Heart left ventricle (tissue), 16 donors: ENCODE measurements around the gene PPP1R14B. TPM values are rescaled to one million over a fixed set of nuclear protein-coding genes. Genes with fewer than 3 reads are reported as not detected.

Source experiments
- ATAC-seq, 4 donors: fragments of 200-7000 bp; cut with Tn5 transposase; one replicate each; pipeline ENCODE4 v1.9.1; 2020 to 2022; ENCODE audit warnings: moderate library complexity in 4 of 4, mild to moderate bottlenecking in 3 of 4, moderate number of reproducible peaks in 1 of 4
- DNase-seq, 5 donors: peaks; one replicate each; pipeline ENCODE4 v3.0.0-alpha.2; 2020
- H3K27ac ChIP-seq, 12 donors: fragments of 200-600 bp; sonication (generic) in 4 of 12; one replicate each; pipeline versions ENCODE4 v1.5.0 to v1.8.0; 2016 to 2022; ENCODE audit warnings: mild to moderate bottlenecking in 2 of 12
- H3K27me3 ChIP-seq, 9 donors: fragments of 200-600 bp; sonication (generic) in 2 of 9; one replicate each; pipeline versions ENCODE4 v1.5.1 to v1.8.0; 2016 to 2022; ENCODE audit warnings: mild to moderate bottlenecking in 3 of 9
- H3K36me3 ChIP-seq, 9 donors: fragments of 200-600 bp; sonication (generic) in 2 of 9; one replicate each; pipeline versions ENCODE4 v1.5.0 to v1.8.0; 2018 to 2022; ENCODE audit warnings: mild to moderate bottlenecking in 2 of 9
- H3K4me1 ChIP-seq, 12 donors: fragments of 200-600 bp; sonication (generic) in 4 of 12; one replicate each; pipeline versions ENCODE4 v1.5.0 to v1.8.0; 2016 to 2022; ENCODE audit warnings: mild to moderate bottlenecking in 3 of 12
- H3K4me3 ChIP-seq, 12 donors: fragments of 200-600 bp; sonication (generic) in 4 of 12; one replicate each; pipeline versions ENCODE4 v1.5.0 to v1.8.0; 2017 to 2022; ENCODE audit warnings: mild to moderate bottlenecking in 9 of 12, moderate library complexity in 4 of 12
- H3K9me3 ChIP-seq, 12 donors: fragments of 200-600 bp; sonication (generic) in 4 of 12; one replicate each; pipeline versions ENCODE4 v1.5.0 to v1.8.0; 2016 to 2022; ENCODE audit warnings: mild to moderate bottlenecking in 1 of 12
- POLR2A ChIP-seq, 2 donors: fragments of 450-650 bp; IDR thresholded peaks; one replicate each; pipeline ENCODE4 v1.6.1; 2017; ENCODE audit warnings: antibody characterized with exemption in 2 of 2, mild to moderate bottlenecking in 2 of 2, moderate library complexity in 2 of 2
- WGBS, 4 donors: extraction: QIAGEN DNeasy Blood & Tissue Kit in 2 of 4; methylation state at CpG; one replicate each; pipeline versions ENCODE4 v1.1.5 to v1.1.7; 2013 to 2018; 5-methylcytosine and 5-hydroxymethylcytosine counted together
- intact Hi-C, 10 donors: fragments of 100-400 bp; cut with DNase I; formaldehyde crosslinking; loops; one replicate each; pipeline versions ENCODE4 v1.11.1 to v1.14.2; 2022
- polyA plus RNA-seq, 2 donors: library from polyadenylated mRNA; stranded (reverse); fragments of 200-250 nt; gene quantifications; one replicate each; pipeline ENCODE4 v1.2.3, GENCODE V29; 2013
- total RNA-seq, 9 donors: library from RNA; depleted of rRNA in 2 of 9; stranded (reverse); fragments of >200 nt in 2 of 9; fragmentation: NEBNext Ultra II Directional in 3 of 9; extraction: Animal tissue kit (Norgen Biotek cat#: 25700) in 3 of 9; gene quantifications; one replicate each; pipeline versions ENCODE4 v1.1.0 to v1.2.4, GENCODE V29; 2016 to 2023
- TF ChIP-seq, protein P1 (sequence below), 12 donors: fragments of 200-600 bp; sonication (generic) in 4 of 12; IDR thresholded peaks; one replicate each; pipeline versions ENCODE4 v1.5.0 to v1.8.0; 2018 to 2022; ENCODE audit warnings: antibody characterized with exemption in 12 of 12, mild to moderate bottlenecking in 5 of 12
- donor health status: ischemic (EF 13 %, LVEDD 7.1; RV severe dilation, severe dysfunction).
- donor health status: healthy with polysubstance abuse.
- donor health status: DM: no; HTN: yes; CAD: no.
- donor health status: DM: no; HTN: no; CAD: no.
- donor health status: ischemic (EF 25% LVEDD 6.9; RV normal size, moderate dysfunction).
- donor health status: ischemic (EF 25% LVEDD 5.7; RV mildly dilated, moderate dysfunction).
- donor health status: healthy.
- donor health status: DM: yes; HTN: yes; CAD: no.
- donor health status: ischemic (EF 35%, LVEDD 5.7; RV mildly dilated, moderate dysfunction).
- donor health status: nonischemic (EF 11% LVEDD 7.7; RV severe dilation, severe dysfunction).
- donor health status: DM: yes; HTN: yes; CAD: no.
- donor health status: PGD.
- donor health status: ischemic (EF 29% LVEDD 5.4; RV normal size, mild dysfunction).
- donor health status: nonischemic (EF 23%, LVEDD 6.1; RV moderate dilation, normal function).

The PPP1R14B gene
- total and polyA plus RNA-seq, 11 donors, result 69.6 to 244 (median 108) TPM

GRCh38 chr11:64284048-64284961 is 37.6 kb upstream of the PPP1R14B start, which contains the start of gene BAD:
BAD (minus strand) TSS chr11:64284665; CDS start chr11:64284368, 297 bp downstream.
- DNase-seq (peak; percentile 96 to 97 (median 96)), ATAC-seq (peak; percentile 92 to 97 (median 93))
- Histone ChIP-seq H3K36me3 (peaks cover 0 to 19% (median 2%) of the 10 kb centered on the region in 9 donors), H3K27me3 (no peaks in the 10 kb centered on the region), H3K4me1 (peaks cover 4 to 47% (median 24%) of the 10 kb centered on the region in 12 donors), H3K4me3 (peak within 1 kb of the TSS; percentile 40 to 96 (median 78)), H3K27ac (peak within 1 kb of the TSS; percentile 94 to 99 (median 98)), H3K9me3 (no peaks in the 10 kb centered on the region)
- intact Hi-C loops, result loop anchor here in 1 of 10 donors (1.0 kb wide), 1 partner anchor 43 kb away; the partner anchor contains the start of gene FKBP2
- TF ChIP-seq POLR2A (IDR thresholded peaks at IDR 0.05), result peak in 1 of 2 donors; percentile 72
- TF ChIP-seq, protein P1, sequence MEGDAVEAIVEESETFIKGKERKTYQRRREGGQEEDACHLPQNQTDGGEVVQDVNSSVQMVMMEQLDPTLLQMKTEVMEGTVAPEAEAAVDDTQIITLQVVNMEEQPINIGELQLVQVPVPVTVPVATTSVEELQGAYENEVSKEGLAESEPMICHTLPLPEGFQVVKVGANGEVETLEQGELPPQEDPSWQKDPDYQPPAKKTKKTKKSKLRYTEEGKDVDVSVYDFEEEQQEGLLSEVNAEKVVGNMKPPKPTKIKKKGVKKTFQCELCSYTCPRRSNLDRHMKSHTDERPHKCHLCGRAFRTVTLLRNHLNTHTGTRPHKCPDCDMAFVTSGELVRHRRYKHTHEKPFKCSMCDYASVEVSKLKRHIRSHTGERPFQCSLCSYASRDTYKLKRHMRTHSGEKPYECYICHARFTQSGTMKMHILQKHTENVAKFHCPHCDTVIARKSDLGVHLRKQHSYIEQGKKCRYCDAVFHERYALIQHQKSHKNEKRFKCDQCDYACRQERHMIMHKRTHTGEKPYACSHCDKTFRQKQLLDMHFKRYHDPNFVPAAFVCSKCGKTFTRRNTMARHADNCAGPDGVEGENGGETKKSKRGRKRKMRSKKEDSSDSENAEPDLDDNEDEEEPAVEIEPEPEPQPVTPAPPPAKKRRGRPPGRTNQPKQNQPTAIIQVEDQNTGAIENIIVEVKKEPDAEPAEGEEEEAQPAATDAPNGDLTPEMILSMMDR (IDR thresholded peaks at IDR 0.05), result no peak
- 3 to 9% (median 4%) methylated on average over 10 to 44 of the region's 44 CpGs for WGBS, 4 donors

- ATAC-seq (no peak), DNase-seq (no peak)
- Histone ChIP-seq H3K9me3 (no peaks in the 10 kb centered on the region), H3K27ac (peak overlapping the region in 3 of 12 donors; percentile 32 to 99 (median 99)), H3K4me1 (peaks cover 4 to 47% (median 24%) of the 10 kb centered on the region in 12 donors), H3K27me3 (no peaks in the 10 kb centered on the region), H3K36me3 (peaks cover 0 to 31% (median 12%) of the 10 kb centered on the region in 9 donors), H3K4me3 (peak overlapping the region in 5 of 12 donors; percentile 73 to 96 (median 80))
- WGBS, 4 donors, result 92 to 97% (median 95%) methylated on average over 3 of the region's 3 CpGs
- TF ChIP-seq, protein P1 (IDR thresholded peaks at IDR 0.05), result no peak
- TF ChIP-seq POLR2A (IDR thresholded peaks at IDR 0.05), result no peak
- intact Hi-C loops, result no loop called here
Observed at GRCh38 chr11:64283092-64283491, 36.3 kb upstream of the PPP1R14B start.

DNA sequence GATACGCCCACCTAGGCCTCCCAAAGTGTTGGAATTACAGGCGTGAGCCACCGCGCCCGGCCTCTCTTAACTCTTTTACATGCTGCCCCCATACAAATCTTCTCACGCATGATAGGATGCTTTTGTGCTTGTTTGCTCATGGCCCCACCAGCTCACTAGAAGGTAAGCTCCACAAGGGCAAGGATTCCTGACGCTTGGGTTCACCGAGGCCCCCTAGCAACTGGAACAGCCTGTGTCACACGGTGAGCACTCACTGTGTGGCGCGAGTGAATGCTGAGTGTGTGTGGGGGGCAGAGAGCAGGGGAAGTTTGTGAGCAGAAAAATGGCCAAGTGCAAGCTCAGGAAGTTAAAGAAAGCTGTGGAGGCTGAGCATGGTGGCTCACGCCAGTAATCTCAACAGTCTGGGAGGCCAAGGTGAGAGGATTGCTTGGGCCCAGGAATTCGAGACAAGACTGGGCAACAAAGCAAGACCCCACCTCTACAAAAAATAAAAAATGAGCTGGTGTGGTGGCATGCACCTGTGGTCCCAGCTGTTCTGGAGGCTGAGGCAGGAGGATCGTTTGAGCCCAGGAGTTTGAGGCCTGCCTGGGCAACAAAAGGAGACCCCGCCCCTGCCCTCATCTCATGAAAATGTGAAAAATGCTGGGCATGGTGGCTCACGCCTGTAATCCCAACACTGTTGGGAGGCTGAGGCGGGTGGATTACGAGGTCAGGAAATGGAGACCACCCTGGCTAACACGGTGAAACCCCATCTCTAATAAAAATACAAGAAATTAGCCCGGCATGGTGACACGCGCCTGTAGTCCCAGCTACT is 35.4 kb upstream of the PPP1R14B start:
- peak overlapping the region in 2 of 12 donors; percentile 49 to 55 for H3K27ac ChIP-seq

More for the DNA sequence above, 35.4 kb upstream of the PPP1R14B start:
- H3K4me3 ChIP-seq, result no peak overlapping the region
- intact Hi-C loops, result no loop called here
- ATAC-seq, result no peak
- H3K4me1 ChIP-seq, result peaks cover 4 to 47% (median 24%) of the 10 kb centered on the region in 12 donors
- H3K27me3 ChIP-seq, result no peaks in the 10 kb centered on the region
- H3K9me3 ChIP-seq, result no peaks in the 10 kb centered on the region
- no peak for TF ChIP-seq POLR2A (IDR thresholded peaks at IDR 0.05)
- TF ChIP-seq, protein P1 (IDR thresholded peaks at IDR 0.05), result no peak
- H3K36me3 ChIP-seq, result peaks cover 0 to 40% (median 21%) of the 10 kb centered on the region in 9 donors
- DNase-seq, result no peak
- 93 to 97% (median 96%) methylated on average over 22 of the region's 22 CpGs for WGBS, 4 donors
